GM21737 (cell line): ENCODE results near the gene TMPRSS6.

Source experiments
- ATAC-seq: cut with Tn5 transposase; IDR thresholded peaks from one replicate; pipeline ENCODE4 v1.9.1; 2021; ENCODE audit warnings: mild to moderate bottlenecking, moderate library complexity; ENCODE audit not compliant: unreplicated experiment

Gene TMPRSS6

GRCh38 chr22:37054056-37054395 is 55.5 kb downstream of the TMPRSS6 start:
- ATAC-seq = no peak

- ATAC-seq = no peak
Measured at GRCh38 chr22:37053310-37054055, 56.0 kb downstream of the TMPRSS6 start.

DNA sequence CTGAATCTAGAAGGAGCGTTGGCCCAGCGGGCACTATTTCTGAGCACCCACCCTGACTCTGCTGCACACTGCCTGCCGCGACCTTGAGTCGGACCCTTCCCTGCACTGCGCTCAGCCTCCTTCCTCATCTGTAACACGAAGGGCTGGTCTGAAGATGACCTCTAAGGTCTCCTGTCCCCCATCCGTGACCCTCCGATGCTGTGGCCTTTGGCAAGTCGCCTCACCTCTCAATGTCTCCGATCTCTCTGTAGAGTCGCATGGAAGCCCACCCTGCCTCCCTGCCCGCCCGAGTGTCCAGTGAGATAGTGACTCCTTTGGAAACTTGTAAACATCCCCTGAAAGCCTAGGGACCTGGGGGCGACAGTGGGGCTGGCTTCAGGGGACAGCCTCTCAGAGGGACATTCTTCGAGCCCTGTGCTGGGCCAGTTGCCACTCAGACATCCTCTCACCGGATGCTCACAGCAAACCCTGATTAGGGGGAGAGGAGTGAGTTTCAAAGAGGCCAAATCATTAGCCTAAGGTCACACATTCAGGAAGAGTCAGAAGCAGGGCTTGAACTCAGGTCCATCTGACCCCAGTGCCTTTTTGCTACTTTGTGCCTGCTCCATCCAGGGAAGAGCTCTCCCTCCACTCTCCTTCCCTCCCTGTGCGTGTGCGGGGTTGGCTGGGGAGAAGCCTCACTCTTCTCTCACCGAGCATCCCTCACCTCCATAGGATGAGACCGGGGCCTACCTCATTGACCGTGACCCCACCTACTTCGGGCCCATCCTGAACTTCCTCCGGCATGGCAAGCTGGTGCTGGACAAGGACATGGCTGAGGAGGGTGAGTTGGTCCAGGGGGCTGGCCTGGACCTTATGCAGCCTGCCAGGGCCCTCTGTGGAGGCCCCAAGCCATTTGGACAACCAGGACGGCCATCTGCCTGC is 56.9 kb downstream of the TMPRSS6 start:
- no peak for ATAC-seq

- ATAC-seq = no peak
Measured at GRCh38 chr22:37051391-37052385, 57.8 kb downstream of the TMPRSS6 start, which contains the start of gene KCTD17. Gene KCTD17, plus strand, starts transcription at chr22:37051742. Its CDS starts 19 bp downstream, at chr22:37051761.

- ATAC-seq = no peak
Measured at GRCh38 chr22:37050913-37051312, 58.6 kb downstream of the TMPRSS6 start.

- no peak for ATAC-seq
Measured at GRCh38 chr22:37049224-37049623, 60.3 kb downstream of the TMPRSS6 start.

GRCh38 chr22:37048133-37048532 is 61.4 kb downstream of the TMPRSS6 start:
- ATAC-seq = no peak

DNA sequence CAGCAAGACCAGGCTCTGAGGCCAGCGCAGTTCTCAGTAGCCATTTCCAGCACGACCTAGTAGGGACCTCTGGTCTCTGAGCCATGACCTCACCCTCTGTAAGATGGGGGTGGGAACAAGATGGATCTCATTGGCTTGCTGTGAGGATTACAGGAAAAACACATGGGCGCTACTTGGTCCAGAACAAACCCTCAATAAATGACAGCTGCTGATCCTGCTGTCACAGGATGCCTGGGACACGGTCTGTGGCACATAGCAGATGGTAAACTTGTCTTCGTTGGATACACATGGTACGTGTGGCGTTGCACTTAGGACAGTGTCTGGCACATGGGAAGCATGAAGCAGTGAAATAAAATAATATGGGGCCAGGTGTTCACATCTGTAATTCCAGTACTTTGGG is 62.5 kb downstream of the TMPRSS6 start:
- no peak for ATAC-seq

- ATAC-seq = no peak
Measured at GRCh38 chr22:37046589-37046988, 62.9 kb downstream of the TMPRSS6 start.

DNA sequence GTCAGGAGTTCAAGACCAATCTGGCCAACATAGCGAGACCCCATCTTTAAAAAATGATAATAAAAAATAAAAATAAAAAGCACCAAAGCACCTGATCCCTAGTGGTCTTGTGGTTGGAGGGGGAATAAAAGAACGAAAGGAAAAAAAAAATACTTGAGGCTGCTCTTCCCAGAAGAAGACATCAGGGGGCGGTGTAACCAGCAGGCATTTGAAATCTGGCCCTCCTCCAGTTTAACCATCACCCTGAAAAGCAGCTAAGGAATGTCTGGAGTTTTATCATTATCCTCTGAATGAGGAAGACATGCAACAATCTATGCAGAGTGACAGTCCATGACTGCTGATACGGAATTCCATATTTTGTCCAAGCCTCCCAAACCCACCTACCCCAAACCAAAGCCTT is 63.6 kb downstream of the TMPRSS6 start:
- ATAC-seq = no peak

GRCh38 chr22:37044634-37045625 is 64.6 kb downstream of the TMPRSS6 start:
- ATAC-seq = no peak

GRCh38 chr22:37043828-37044538 is 65.5 kb downstream of the TMPRSS6 start:
- ATAC-seq = no peak

GRCh38 chr22:37043209-37043827 is 66.2 kb downstream of the TMPRSS6 start:
- ATAC-seq = no peak

GRCh38 chr22:37039466-37039865 is 70.0 kb downstream of the TMPRSS6 start:
- no peak for ATAC-seq

- ATAC-seq = no peak
Measured at GRCh38 chr22:37037669-37038068, 71.8 kb downstream of the TMPRSS6 start.

DNA sequence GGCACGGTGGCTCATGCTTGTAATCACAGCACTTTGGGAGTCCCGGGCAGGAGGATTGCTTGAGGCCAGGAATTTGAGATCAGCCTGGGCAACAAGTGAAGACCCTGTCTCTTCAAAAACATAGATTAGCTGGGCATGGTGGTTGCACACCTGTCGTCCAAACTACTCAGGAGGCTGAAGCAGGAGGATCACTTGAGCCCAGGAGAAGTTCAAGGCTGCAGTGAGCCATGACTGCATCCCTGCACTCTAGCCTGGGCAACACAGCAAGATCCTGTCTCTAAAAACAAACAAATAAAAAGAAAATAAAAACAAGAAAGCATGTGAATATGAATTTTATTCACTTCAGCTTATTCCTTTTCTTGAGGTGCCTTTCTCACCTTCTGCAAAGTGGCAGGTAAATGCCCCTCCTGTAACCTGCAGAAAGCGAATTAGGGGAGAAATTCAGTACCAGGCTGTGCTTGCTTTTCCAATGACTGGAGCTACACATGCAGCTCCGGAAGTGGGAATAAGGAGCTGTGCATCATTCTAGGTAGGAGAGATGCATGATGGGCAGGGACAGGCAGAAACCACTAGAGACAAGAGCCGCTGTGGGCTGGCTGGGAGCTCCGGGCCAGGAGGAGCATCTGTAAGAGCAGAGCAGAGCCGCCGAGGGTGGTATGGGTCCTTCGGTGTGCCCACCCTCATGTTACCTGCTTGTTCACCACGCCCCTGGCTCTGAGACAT is 72.7 kb downstream of the TMPRSS6 start:
- ATAC-seq = no peak

GRCh38 chr22:37033605-37034430 is 75.7 kb downstream of the TMPRSS6 start:
- no peak for ATAC-seq
